ENCODE data around the gene MKRN2. TPM values are rescaled to one million over a fixed set of nuclear protein-coding genes. Genes with fewer than 3 reads are reported as not detected.

Gene MKRN2
- polyA plus RNA-seq, 3 donors = 18.2 to 30.9 (median 29.6) TPM

- Mint-ChIP-seq H3K27ac (peak overlapping the region in 3 of 7 donors; percentile 16 to 70 (median 56)), H3K27me3 (ENCODE audit: low read depth in 3 of 3) (no peaks in the 10 kb centered on the region)
- peaks cover 13 to 15% of the 10 kb centered on the region in 2 donors for H3K4me1 ChIP-seq (ENCODE audit: control insufficient read depth in 1 of 2, insufficient read depth in 2 of 2, low read length in 2 of 2)
Observed at GRCh38 chr3:12591997-12592715, 35.3 kb downstream of the MKRN2 start.

GRCh38 chr3:12593473-12593872, 36.6 kb downstream of the MKRN2 start:
- no peak overlapping the region for H2AFZ ChIP-seq (ENCODE audit: insufficient read depth, low read depth, low read length, poor library complexity, severe bottlenecking)
- peak overlapping the region in 4 of 7 donors; percentile 10 to 79 (median 28) for H3K27ac Mint-ChIP-seq
- H3K4me1 ChIP-seq (ENCODE audit: control insufficient read depth in 1 of 2, insufficient read depth in 2 of 2, low read length in 2 of 2) = peaks cover 13 to 15% of the 10 kb centered on the region in 2 donors
- intact Hi-C loops (cut with micrococcal nuclease) = no loop called here
- H3K27me3 Mint-ChIP-seq (ENCODE audit: low read depth in 3 of 3) = no peaks in the 10 kb centered on the region
- no peak overlapping the region for H3K9ac ChIP-seq (ENCODE audit: insufficient read depth, low read length, poor library complexity, severe bottlenecking)
- H3K9me3 ChIP-seq (replicated peaks in 1 of 2; ENCODE audit: control insufficient read depth in 1 of 2, insufficient read depth in 1 of 2, low read length in 2 of 2) = no peaks in the 10 kb centered on the region
- peaks cover 59% of the 10 kb centered on the region for H4K20me1 ChIP-seq (ENCODE audit: insufficient read depth, low read length)
- no peak overlapping the region for H3K4me3 Mint-ChIP-seq
- peaks cover 18% of the 10 kb centered on the region for H3K4me1 Mint-ChIP-seq
- no peaks in the 10 kb centered on the region for H3K27me3 ChIP-seq (ENCODE audit: control insufficient read depth in 2 of 2, insufficient read depth in 2 of 2, low read length in 2 of 2)
- H3K9me3 Mint-ChIP-seq = peaks cover 0 to 1% (median 0%) of the 10 kb centered on the region in 7 donors
- H3K36me3 ChIP-seq (replicated peaks in 1 of 2; ENCODE audit: control insufficient read depth in 1 of 2, insufficient read depth in 2 of 2, low read length in 2 of 2) = peaks cover 84 to 95% of the 10 kb centered on the region in 2 donors
- H3K79me2 ChIP-seq (ENCODE audit: insufficient read depth, low read length) = peaks cover 7% of the 10 kb centered on the region
- 100% methylated on average over 1 of the region's 3 CpGs for WGBS (ENCODE audit: insufficient coverage)
- H3K27ac ChIP-seq (ENCODE audit: low read depth in 1 of 2, low read length in 2 of 2) = peak overlapping the region in 1 of 2 donors; percentile 34
- H3K36me3 Mint-ChIP-seq = peaks cover 76 to 88% of the 10 kb centered on the region in 2 donors
- H3K4me2 ChIP-seq (replicated peaks; ENCODE audit: extremely low read depth, low read length, poor library complexity, severe bottlenecking) = no peak overlapping the region
- DNase-seq = no peak
- H3K4me3 ChIP-seq (replicated peaks in 1 of 3; ENCODE audit: low read depth in 2 of 3, low read length in 3 of 3) = no peak overlapping the region
- no peak for TF ChIP-seq CTCF (IDR thresholded peaks at IDR 0.05)

More at GRCh38 chr3:12591997-12592715, 35.3 kb downstream of the MKRN2 start:
- Histone ChIP-seq H3K9me3 (replicated peaks in 1 of 2; ENCODE audit: control insufficient read depth in 1 of 2, insufficient read depth in 1 of 2, low read length in 2 of 2) (no peaks in the 10 kb centered on the region), H3K4me3 (replicated peaks in 1 of 3; ENCODE audit: low read depth in 2 of 3, low read length in 3 of 3) (no peak overlapping the region), H3K36me3 (replicated peaks in 1 of 2; ENCODE audit: control insufficient read depth in 1 of 2, insufficient read depth in 2 of 2, low read length in 2 of 2) (peaks cover 84 to 95% of the 10 kb centered on the region in 2 donors), H2AFZ (ENCODE audit: insufficient read depth, low read depth, low read length, poor library complexity, severe bottlenecking) (no peak overlapping the region), H3K4me2 (replicated peaks; ENCODE audit: extremely low read depth, low read length, poor library complexity, severe bottlenecking) (no peak overlapping the region), H3K9ac (ENCODE audit: insufficient read depth, low read length, poor library complexity, severe bottlenecking) (no peak overlapping the region), H4K20me1 (ENCODE audit: insufficient read depth, low read length) (peaks cover 63% of the 10 kb centered on the region), H3K79me2 (ENCODE audit: insufficient read depth, low read length) (peaks cover 13% of the 10 kb centered on the region), H3K27ac (ENCODE audit: low read depth in 1 of 2, low read length in 2 of 2) (no peak overlapping the region), H3K27me3 (ENCODE audit: control insufficient read depth in 2 of 2, insufficient read depth in 2 of 2, low read length in 2 of 2) (no peaks in the 10 kb centered on the region)
- DNase-seq = no peak
- intact Hi-C loops (cut with micrococcal nuclease) = no loop called here
- Mint-ChIP-seq H3K9me3 (peaks cover 0 to 1% (median 0%) of the 10 kb centered on the region in 7 donors), H3K4me1 (peaks cover 18% of the 10 kb centered on the region), H3K4me3 (no peak overlapping the region), H3K36me3 (peaks cover 76 to 88% of the 10 kb centered on the region in 2 donors)
- TF ChIP-seq CTCF (IDR thresholded peaks at IDR 0.05) = no peak
- whole genome bisulfite sequencing (ENCODE audit: insufficient coverage) = 100% methylated on average over 1 of the region's 4 CpGs
